HG02642 (cell line): ENCODE data around the gene TLCD3A.
"Not testable (repeated sequence)": the region's sequence is repeated elsewhere in the genome, so short reads cannot be mapped to it uniquely, and the experiment has no call there.

Experiments
- ATAC-seq: cut with Tn5 transposase; IDR thresholded peaks from one replicate; pipeline ENCODE4 v1.9.1; 2021; ENCODE audit warnings: mild to moderate bottlenecking; ENCODE audit not compliant: unreplicated experiment, poor library complexity

TLCD3A gene

DNA sequence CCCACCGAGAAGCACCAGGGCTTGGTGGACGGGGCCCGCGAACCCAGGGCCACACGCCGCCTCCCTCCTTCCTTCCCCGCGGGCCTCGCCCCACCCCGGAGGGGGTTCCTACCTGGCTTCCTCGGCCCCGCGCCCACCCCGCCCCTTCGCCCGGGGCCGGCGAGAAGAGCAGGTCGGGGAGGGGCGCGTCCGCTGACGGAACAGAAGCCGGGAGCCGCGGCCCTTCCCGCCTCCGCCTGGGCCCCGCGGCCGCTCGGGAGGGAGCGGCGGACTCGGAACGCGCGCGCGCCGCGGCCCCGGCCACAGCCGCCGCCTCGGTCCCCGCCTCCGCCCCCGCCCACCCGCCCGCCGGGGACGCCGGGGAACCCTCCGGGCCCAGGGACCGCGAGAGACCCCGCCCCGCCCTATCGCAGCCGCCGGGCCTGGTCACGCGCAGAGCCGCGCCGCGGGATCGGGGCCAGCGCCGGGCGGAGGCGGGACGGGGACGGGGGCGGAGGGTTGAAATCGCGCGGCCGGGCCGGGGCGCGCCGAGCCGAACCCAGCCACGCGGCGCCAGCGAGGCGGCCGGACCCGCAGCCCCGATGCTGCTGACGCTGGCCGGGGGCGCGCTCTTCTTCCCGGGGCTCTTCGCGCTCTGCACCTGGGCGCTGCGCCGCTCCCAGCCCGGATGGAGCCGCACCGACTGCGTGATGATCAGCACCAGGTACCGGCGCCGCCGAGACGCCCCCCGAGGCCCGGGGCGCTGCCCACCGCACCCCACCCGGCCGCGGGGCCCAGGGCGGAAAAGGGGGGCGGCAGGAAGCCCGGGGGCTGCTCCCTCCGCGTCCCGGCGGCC, at the start of gene TLCD3A:
TSS of gene TLCD3A (plus strand) at position 530 of the 835 bp plus-strand sequence. CDS start at position 582, 52 bp downstream.
- peak; percentile 58 for ATAC-seq

DNA sequence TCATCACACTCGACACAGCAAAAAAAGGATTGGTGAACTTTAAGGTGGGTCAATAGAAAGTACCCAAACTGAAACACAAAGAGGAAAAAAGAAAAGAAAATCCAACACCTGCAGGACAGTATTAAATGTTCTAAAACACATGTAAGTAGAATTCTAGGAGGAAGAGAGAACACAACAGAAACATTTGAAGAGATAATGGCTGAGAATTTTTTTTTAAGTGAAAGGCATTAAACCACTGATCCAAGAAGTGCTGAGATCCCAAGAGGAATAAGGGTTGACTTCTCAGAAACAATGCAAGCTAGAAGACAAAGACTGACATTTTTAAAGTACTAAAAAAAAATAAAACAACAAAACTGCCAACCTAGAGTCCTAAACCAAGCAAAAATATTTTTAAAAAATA, 49.4 kb upstream of the TLCD3A start:
- ATAC-seq: no peak

DNA sequence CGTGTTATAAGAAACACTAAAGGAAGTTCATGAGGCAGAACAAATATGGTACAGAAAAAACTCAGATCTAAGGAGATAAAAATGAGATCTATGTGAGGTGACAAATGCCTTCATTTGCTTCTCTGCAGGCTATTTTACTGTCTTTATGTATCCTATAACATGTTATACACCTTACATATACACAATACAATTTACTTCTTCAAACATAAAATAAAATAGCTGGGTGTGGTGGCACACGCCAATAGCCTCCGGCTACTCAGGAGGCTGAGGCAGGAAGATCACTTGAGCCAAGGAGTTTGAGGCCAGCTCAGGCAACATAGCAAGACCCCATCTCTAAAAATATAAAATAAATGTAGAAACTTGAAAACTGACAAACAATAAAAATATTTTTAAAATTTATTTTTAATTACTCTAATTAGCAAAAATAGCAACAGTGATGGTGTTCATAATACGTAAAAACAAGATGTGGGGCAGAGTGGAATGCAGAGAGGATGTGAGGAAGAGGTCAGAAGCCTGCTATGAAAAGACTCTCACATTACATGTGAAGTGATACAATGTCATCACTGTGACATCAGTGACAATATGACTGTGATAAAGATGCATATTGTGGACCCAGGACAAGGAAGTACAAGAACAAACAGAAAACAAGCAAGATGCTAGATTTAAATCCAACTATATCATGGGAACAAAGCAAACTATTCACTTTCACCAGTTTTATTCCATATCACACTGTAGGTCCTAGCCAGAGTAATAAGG, 48.7 kb upstream of the TLCD3A start:
- ATAC-seq: no peak

DNA sequence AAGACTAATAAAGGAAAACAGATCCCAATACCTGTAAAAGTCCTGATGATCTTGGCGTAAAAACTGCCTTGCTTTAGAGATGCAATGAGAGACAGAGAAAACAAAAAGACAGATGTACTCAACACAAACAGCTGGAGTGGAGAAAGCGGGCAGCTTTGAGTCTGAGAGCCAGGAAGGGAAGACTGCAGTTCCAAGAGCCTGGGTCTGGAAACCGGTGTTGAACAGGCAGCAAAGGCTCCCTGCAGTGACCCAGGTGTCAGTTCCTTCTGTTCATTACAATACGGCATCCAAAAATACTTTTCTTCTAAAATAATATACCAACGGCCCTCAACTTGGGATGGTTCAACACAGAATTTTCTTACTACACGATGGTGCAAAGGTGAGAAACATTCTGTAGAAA, 47.4 kb upstream of the TLCD3A start:
- ATAC-seq: no peak

DNA sequence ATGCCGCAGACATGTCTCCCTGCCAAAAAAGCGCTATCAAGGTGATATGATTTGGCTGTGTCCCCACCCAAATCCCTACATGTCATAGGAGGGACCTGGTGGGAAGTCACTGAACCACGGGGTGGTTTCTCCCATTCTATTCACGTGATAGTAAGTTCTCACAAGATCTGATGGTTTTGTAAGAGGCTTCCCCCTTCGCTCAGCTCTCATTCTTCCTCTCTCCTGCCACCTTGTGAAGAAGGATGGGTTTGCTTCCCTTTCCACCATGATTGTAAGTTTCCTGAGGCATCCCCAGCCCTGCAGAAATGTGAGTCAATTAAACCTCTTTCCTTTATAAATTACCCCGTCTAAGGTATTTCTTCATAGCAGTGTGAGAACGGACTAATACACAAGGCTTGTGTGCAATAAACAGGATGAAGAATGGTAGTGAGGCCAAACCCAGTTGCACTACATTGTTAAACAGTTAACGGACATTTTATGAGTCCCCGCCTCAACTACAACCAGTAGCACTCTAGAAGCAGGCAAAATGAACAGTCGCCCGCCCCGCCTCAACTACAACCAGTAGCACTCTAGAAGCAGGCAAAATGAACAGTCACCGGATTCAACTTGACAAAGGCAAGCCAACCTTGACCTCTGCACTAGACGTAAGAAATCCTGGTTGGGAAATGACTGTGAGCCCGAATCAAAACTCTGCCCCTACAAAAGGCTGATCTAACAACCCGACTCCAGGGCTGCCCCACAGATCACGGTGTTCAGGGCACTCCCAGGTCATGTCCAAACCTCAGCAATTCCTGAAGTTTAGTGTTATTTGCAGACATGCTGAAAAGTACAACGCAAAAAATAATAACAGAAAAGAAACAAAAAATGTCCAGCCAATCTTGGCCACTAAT, 44.1 kb upstream of the TLCD3A start:
- no peak for ATAC-seq

DNA sequence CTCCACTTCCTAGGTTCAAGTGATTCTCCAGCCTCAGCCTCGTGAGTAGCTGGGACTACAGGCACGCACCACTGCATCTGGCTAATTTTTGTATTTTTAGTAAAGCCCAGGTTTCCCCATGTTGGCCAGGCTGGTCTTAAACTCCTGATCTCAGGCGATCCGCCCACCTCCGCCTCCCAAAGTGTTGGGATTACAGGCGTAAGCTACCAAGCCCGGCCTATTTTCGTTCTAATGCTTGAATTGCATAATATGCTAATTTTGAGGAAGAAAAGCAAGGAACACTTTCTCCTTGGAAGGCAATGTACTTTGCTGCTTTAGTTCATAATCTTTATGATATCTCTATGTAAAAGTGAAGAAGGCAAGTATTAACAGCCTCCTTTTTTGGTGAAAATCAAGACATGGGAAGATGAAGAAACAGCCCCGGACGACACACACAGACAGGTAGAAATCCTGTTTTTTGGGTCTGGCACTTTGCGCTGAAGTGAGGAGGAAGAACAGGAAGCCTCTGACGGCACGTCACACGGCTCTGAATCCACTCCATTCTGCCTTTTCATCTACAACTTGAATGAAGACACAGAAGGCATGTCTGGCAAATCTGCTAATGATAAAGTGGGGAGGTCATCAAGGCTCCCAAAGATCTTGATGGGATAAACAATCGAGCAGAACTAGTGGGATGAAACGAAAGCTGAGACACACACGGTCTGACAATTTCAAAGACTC, 42.7 kb upstream of the TLCD3A start:
- ATAC-seq: no peak

DNA sequence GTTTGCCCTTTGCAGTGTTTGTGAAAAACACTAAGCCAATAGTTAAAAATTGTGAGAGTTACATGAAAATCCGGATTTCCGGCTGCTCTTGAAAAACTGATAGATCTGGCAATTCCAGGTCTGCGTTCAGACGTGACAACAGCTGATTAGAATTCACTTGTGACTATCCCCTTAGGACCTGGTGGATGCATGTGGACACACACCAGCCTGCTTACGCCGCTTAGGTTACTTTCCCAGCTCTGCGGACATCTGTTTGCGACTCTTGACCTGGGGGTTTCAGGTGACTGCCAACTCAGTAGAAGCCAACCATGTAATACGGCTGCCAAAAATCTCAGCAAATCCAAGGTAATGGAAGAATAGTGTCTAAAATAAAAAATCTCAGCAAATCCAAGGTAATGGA, 42.0 kb upstream of the TLCD3A start:
- no peak for ATAC-seq

DNA sequence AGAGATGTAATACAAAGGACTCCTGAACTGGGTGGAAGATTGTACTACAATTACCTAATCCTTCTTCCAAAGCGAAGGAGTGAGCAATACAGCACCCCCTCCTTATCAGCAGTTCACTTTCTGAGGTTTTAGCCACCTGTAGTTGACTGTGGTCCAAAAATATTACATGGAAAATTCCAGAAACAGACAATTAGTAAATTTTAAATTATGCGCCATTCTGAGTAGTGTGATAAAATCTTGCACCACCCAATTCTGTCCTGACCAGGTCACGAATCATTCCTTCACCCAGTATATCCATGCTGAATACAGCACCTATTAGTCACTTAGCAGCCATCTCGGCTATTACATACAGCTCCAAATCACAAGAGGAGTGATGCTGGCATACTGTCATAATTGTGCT, 41.0 kb upstream of the TLCD3A start:
- no peak for ATAC-seq

DNA sequence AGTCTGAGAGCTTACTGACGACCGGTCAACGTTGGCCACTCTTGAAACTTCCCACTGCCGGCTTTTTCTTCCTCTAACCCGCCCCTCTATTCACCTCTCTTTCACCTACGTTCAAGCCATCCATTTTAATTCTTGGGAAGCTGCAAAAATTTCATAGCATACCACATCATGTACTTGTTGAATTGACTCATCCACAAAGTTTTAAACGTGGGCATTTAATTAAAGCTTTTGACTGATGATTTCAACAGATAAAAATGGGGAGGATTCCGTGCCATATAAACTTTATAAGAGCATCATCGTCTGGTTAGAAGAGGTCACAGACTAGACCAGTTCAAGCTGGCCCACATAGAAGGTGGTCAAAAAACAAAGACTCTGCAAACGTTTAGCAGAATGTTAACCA, 40.3 kb upstream of the TLCD3A start:
- ATAC-seq: no peak

DNA sequence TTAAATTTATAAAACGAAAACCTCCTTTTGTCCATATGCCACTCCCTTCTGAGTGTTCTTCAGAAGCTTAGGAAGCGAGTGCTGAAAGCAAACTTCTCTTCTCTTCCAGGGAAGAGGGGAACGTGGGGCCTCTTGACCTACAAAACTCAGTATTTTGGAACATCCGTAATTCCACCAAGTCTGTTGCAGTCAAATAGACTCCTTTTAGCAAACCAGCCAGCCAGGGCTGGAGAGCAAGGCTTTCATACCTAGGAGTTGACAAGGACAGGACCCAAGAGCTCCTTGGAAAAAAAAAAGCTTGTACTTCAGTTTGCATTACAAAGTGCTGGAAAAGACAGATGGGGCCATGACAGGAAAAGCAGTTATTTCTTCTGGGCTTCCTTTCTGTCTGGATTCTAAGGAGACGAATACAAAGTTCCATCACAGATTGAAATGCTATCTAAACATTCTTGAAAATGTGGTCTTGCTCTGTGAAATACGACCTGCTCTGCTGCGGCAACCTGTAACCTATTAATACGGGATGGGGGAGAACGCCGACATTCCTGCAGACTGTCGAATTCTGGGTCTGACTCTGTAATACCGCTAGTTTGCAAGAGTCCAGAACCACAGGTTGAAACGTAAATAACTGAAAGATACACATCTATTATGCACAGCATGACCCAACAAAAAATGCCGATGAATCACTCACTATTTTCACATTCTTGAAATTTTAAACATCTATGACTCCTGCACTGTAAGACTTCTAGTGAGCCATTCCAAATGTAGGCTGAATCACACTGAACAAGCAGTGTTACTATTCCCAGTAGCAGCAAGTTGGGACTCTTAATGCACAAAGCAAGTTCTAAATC, 38.4 kb upstream of the TLCD3A start:
- ATAC-seq: no peak

DNA sequence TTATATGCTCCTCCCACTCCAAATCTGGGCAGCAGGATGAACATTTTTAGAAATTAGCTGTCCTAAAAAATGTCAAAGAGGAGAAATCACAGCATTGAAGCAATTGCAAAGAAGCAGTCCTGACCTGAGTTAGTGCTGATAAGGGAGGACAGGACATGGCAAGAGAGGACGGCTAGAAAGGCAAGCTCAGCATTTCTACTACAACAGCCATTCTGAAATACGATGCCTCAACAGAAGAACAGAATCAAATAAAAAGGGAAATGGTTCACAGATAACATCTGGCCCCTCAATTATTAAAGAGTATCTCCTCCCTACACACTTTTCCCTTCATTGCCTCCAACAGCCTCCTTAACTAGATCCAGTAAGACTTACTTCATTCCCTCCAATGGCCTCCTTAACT, 36.0 kb upstream of the TLCD3A start:
- ATAC-seq: no peak

DNA sequence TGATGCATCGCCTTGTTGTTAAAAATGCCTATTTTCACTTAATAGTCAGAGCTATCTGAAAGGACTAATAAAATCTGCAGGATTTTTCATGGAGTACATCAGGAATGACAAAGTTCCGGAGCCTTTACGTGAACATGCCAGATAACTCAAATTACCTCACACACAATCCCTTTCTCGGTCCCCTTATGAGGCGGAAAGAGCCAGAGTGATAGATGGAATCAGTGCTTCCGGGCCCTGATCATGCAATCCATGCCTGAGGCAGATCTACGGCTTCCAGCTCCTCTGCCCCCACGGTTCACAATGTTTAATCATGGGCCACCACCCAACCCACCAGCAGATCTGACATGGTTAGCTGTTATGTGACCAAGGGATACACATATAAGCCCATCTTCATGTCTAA, 34.7 kb upstream of the TLCD3A start:
- ATAC-seq: no peak

DNA sequence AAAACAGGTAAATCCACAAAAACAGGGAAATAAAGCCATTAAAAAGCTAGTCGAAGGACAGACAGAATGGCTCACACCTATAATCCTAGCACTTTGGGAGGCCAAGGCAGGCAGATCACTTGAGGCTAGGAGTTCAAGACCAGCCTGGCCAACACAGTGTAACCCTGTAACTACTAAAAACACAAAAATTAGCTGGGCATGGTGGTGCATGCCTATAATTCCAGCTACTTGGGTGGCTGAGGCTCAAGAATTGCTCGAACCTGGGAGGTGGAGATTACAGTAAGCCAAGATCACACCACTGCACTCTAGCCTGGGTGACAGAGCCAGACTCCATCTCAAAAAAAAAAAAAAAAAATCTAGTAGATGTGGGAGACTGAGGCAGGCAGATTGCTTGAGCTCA, 34.3 kb upstream of the TLCD3A start:
- not testable (repeated sequence) for ATAC-seq

DNA sequence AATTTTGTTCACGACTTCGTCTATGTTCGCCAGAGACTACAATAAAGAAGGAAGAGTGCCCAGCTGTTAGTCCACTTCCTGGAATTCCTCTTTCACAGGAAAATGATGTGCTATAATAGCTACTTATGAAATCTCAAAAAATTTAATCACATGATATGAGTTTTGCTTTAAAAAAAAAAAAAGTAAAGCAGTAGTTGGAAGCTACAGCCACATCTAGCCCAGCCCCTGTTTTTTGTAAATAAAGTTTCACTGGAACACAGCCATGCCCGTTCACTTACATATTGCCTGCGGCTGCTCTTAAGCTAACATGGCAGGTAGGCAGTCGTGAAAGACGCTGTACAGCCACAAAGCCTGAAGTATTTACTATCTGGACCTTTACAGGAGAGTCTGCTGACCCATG, 33.1 kb upstream of the TLCD3A start:
- ATAC-seq: no peak

DNA sequence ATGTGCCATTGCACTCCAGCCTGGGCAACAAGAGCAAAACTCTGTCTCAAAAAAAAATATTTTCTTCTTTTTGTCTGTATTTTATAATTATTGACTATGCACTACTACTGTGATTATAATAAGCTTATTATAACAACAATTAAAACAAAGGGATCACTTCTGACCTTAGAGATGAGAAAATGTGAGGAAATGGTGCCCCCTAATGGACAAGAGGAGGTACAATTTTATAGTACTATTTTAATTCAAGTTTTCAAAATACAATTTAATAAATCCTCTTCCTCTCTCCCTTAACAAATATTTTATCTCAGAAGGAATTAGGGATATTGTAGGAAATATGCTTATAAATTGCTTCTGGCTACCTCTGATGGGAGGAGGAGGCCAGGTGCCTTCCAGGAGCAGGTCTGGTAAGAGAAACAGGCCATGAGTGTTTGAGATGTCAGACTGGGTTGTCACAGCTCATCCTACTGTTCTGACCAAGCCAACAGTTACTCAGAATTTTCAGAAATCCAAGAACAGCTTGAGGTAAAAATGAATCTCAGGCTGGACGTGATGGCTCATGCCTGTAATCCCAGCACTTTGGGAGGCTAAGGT, 31.8 kb upstream of the TLCD3A start:
- ATAC-seq: no peak

DNA sequence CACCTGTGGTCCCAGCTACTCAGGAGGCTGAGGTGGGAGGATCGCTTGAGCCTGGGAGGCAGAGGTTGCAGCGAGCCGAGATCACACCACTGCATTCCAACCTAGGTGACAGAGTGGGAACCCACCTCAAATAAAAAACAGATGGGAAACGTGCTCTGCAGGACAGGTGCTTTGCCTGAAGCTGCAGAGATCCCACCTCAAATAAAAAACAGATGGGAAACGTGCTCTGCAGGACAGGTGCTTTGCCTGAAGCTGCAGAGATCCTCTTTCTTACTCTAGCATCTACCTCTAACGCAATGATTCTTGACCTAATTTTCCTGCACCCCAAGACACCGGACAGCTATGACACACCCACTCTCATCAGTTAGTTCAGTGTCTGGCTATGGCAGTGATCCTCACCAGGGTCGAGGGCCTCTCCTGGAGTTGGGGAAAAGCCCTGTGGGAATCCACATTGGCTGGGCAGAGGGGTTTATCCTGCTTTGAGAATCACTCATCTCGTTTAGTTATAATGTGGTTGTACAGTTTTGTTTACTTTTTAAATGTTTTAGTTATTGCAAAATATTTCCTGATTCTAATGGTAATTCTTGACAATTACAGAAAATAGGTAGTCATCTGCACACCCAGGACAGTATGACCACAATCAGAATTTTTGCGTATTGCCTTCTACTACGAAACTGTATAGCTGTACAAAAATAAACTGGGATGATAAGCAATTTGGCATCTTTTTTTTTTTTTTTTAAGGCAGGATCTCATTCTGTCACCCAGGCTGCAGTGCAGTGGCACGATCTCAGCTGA, 29.1 kb upstream of the TLCD3A start:
- ATAC-seq: no peak

DNA sequence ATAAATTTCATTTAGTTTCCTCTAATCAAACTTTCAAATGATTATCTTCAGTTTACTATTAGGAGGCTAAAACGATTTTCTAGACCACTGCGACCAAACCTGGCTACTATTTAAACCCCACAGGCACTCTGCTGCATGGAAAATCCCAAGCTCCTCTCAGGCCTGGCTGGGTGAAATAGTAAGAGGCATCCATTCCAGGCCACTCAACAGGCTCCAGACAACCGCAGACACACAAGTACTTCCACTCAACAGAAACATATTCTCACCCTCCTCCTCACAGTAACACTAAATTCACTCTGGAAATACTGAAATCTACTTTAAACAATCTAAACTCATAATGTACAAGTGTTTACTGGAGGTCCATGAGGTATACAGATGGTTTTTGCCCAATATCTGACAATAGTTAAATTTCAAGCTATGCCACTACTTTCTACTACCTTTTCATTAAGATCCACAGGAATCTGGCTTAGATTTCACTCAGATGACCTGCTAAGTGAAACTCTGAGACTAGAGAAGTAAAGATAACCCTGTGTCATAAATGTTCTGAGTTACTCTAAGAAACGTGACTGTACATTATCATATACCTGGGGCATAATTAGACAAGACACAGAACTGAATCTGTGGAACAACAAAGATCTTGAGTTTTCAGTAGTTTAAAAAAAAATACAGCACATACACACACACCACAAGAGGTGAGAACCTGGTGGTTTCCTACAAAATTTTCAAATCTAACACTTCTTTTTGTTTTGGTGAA, 28.1 kb upstream of the TLCD3A start:
- ATAC-seq: no peak
